Measurements from ENCODE around the gene COL4A6. TPM values are rescaled to one million over a fixed set of nuclear protein-coding genes. Genes with fewer than 3 reads are reported as not detected.

Gene COL4A6
- total and polyA plus RNA-seq, 2 donors (not counting 3 experiments of a cell fraction or from before 2014, with no cell fraction given): 0.49 to 0.62 TPM

DNA sequence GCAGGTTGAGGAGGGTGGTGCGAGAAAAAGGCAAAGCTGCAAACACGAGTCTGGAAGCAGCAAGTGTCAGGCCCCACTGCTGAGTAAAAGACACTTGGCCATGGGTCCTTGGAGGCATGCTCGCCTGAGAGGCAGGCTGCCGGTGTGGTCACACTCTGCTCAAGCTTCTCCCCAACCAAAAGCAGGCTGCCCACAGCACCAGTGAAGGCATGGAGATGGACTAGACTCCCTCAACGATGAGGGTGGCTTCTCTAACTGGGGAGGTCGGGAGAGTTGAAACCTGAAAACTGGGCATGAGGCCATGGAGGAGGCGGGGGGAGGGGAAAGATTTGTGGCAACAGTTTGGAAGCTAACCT is 260.1 kb downstream of the COL4A6 start:
- Histone ChIP-seq H3K36me3 (ENCODE audit: control insufficient read depth in 2 of 2, extremely low read depth in 1 of 2, insufficient read depth in 2 of 2, low read length in 2 of 2) (no peaks in the 10 kb centered on the region), H3K27me3 (ENCODE audit: control insufficient read depth in 2 of 2, insufficient read depth in 2 of 2, low read length in 2 of 2) (no peaks in the 10 kb centered on the region), H3K79me2 (ENCODE audit: control insufficient read depth, insufficient read depth, low read length) (no peaks in the 10 kb centered on the region), H3K9me3 (replicated peaks; ENCODE audit: control insufficient read depth, insufficient read depth, low read length) (no peaks in the 10 kb centered on the region), H3K9ac (replicated peaks; ENCODE audit: extremely low read depth, insufficient read depth, low read length) (no peak overlapping the region), H3K9me1 (replicated peaks; ENCODE audit: control insufficient read depth, extremely low read depth, insufficient read depth, low read length) (no peaks in the 10 kb centered on the region), H3K4me2 (ENCODE audit: insufficient read depth, low read length) (no peak overlapping the region), H4K20me1 (replicated peaks; ENCODE audit: control insufficient read depth, extremely low read depth, insufficient read depth, low read length) (no peaks in the 10 kb centered on the region), H3K4me3 (replicated peaks in 1 of 3; ENCODE audit: insufficient read depth in 1 of 3, low read depth in 1 of 3, low read length in 3 of 3) (no peak overlapping the region), H3K27ac (ENCODE audit: insufficient read depth, low read depth, low read length) (no peak overlapping the region), H3K4me1 (ENCODE audit: control insufficient read depth, extremely low read depth, insufficient read depth, low read length) (no peaks in the 10 kb centered on the region), H2AFZ (ENCODE audit: low read depth, low read length) (no peak overlapping the region)
- intact Hi-C loops (cut with micrococcal nuclease) (no loop called here), dilution Hi-C loops (cut with MboI; ENCODE audit: extremely low pct_ligation_motif_present, low sequenced_read_pairs) (no loop called here)
- TF ChIP-seq JUN (IDR thresholded peaks at IDR 0.05; ENCODE audit: borderline replicate concordance, insufficient read depth, insufficient read length, low read depth) (no peak), GATA2 (IDR thresholded peaks at IDR 0.05; ENCODE audit: insufficient read depth, insufficient read length, low read depth, low read length) (no peak), POLR2A (IDR thresholded peaks at IDR 0.05; ENCODE audit: low read depth, low read length) (no peak), EZH2 (IDR thresholded peaks at IDR 0.05; ENCODE audit: borderline replicate concordance, low read depth, low read length, severe bottlenecking) (no peak), MYC (IDR thresholded peaks at IDR 0.05; ENCODE audit: low read depth, low read length) (no peak), FOS (IDR thresholded peaks at IDR 0.05; ENCODE audit: borderline replicate concordance, insufficient read depth, low read length) (no peak), POLR2AphosphoS5 (IDR thresholded peaks at IDR 0.05; ENCODE audit: insufficient read depth, low read depth, low read length) (no peak)
- TF ChIP-seq, protein P1, sequence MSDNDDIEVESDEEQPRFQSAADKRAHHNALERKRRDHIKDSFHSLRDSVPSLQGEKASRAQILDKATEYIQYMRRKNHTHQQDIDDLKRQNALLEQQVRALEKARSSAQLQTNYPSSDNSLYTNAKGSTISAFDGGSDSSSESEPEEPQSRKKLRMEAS (IDR thresholded peaks at IDR 0.05; ENCODE audit: insufficient read depth, insufficient read length): no peak
- TF ChIP-seq, protein P2, sequence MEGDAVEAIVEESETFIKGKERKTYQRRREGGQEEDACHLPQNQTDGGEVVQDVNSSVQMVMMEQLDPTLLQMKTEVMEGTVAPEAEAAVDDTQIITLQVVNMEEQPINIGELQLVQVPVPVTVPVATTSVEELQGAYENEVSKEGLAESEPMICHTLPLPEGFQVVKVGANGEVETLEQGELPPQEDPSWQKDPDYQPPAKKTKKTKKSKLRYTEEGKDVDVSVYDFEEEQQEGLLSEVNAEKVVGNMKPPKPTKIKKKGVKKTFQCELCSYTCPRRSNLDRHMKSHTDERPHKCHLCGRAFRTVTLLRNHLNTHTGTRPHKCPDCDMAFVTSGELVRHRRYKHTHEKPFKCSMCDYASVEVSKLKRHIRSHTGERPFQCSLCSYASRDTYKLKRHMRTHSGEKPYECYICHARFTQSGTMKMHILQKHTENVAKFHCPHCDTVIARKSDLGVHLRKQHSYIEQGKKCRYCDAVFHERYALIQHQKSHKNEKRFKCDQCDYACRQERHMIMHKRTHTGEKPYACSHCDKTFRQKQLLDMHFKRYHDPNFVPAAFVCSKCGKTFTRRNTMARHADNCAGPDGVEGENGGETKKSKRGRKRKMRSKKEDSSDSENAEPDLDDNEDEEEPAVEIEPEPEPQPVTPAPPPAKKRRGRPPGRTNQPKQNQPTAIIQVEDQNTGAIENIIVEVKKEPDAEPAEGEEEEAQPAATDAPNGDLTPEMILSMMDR (IDR thresholded peaks at IDR 0.05; ENCODE audit: extremely low read depth in 1 of 2, insufficient read depth in 1 of 2, low read depth in 1 of 2, low read length in 2 of 2): no peak
- no TSS peak for BruUV-seq (replicated peaks)
- ChIA-PET CTCF (interaction anchor here (1.1 to 1.3 kb wide), 4 partner anchors 9 to 126 kb away, joined by 3 to 4 read pairs (median 4); no protein-coding TSS in a partner anchor), POLR2A (no interaction called here)
- FAIRE-seq (no peak), DNase-seq (ENCODE audit: low read depth, low spot score) (no peak)

All from endothelial cell of umbilical vein (primary cell).